GM19463 (cell line): ENCODE measurements around the gene FUZ.

Experiments used
- ATAC-seq: cut with Tn5 transposase; IDR thresholded peaks from one replicate; pipeline ENCODE4 v1.9.1; 2021; ENCODE audit warnings: mild to moderate bottlenecking, moderate library complexity; ENCODE audit not compliant: unreplicated experiment

The FUZ gene

GRCh38 chr19:49807904-49808675 is 5.0 kb downstream of the FUZ start:
- no peak for ATAC-seq

- no peak for ATAC-seq
Measured at GRCh38 chr19:49807058-49807903, 5.8 kb downstream of the FUZ start.

- ATAC-seq, result no peak
Measured at GRCh38 chr19:49806620-49806959, 6.5 kb downstream of the FUZ start.

DNA sequence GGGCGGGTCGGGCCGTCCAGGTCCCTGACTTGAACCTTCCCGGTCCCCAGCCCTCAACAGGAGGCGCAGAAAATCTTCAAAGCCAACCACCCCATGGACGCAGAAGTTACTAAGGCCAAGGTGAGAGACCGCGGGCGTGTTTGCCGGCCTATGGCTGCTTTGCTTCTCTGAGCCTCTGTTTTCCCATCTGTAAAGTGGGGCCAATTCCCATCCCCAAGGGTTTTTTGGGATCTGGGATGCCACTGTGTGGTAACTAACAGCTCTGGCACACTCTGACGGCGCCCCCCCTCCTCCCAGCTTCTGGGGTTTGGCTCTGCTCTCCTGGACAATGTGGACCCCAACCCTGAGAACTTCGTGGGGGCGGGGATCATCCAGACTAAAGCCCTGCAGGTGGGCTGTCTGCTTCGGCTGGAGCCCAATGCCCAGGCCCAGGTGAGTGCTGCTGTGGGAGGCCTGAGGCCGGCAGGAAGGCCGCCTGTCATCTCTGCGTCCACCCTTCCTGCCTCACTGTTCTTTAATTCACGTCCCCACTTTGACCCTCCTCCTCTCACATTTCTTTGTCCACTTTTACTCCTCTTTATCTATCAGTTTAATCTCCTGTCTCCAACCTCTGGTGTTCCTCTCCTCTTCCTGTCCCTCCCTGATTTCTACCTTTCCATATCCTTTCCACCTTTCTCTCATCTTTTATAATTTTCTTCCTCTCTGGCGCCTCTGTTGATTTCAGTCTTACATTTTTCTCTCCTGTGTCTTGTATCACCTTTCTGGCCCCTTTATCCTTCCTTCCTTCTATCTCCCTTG is 7.1 kb downstream of the FUZ start:
- no peak for ATAC-seq

GRCh38 chr19:49803529-49803856 is 9.6 kb downstream of the FUZ start:
- ATAC-seq, result no peak

DNA sequence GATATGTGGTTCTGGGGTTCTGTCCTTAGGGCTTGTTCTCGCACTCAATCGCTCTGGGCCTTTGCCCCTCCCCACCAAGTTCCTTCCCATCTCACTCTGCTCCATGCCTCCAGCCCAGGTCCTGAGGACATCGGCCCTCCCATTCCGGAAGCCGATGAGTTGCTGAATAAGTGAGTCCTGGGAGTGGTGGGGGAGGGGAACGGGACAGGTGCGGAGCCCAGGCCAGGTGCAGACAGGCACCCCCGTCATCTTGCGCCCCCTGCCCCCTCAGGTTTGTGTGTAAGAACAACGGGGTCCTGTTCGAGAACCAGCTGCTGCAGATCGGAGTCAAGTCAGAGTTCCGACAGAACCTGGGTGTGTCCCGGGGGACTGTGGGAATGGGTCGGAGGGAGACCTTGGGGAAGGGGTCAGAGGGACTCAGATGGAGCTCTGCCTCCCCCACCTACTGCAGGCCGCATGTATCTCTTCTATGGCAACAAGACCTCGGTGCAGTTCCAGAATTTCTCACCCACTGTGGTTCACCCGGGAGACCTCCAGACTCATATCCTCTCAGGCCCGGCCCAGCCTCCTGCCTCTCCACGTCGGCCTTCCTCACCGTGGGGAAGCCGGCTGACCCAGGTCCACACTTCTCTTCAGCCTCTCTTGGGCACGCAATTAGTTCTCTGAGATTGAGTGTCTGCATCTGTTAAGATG is 10.1 kb downstream of the FUZ start:
- ATAC-seq, result no peak

DNA sequence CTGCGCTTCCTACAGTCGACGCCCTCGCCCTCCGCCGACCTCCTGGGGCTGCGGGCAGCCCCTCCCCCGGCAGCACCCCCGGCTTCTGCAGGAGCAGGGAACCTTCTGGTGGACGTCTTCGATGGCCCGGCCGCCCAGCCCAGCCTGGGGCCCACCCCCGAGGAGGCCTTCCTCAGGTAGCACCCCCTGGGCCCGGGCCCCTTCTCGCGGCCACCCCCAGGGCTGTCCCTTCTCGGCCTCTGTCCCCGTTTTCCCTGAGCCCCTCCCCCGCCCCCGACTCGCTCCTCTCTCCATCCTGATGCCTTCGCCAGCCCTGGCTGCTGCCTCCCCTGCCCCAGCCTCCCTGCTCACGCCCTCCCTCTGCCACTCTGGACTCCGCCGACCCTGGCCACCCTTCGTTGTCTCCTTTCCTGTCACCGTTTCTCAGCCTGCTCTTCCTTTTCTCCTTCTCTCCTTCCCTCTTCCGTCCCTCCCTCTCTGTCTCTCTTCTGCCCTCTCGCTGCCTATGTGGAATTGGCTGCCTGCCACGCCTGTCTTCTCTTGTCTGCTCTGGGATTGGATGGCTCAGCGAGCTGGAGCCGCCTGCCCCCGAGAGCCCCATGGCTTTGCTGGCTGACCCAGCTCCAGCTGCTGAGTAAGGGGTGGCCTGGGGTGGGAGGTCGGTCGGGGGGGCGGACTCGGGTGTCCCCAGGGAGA is 11.0 kb downstream of the FUZ start:
- ATAC-seq, result no peak

- ATAC-seq, result no peak
Measured at GRCh38 chr19:49801401-49801888, 11.6 kb downstream of the FUZ start.

DNA sequence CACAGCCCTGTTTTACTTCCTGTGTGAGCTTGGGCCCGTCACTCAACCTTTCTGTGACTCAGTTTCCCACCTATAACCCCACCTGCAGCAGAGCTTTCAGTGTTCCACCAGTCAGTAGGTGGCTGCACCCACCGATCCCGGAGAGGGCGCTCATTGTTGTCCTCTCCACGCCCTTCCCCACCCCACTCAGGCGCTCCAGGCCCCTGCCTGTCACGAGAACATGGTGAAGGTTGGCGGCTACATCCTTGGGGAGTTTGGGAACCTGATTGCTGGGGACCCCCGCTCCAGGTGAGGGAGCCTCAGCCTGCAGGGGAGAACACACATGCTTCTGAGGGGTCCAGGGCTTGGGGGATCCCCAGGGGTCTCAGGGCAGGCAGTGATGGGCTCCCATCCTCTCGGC is 12.3 kb downstream of the FUZ start:
- no peak for ATAC-seq

DNA sequence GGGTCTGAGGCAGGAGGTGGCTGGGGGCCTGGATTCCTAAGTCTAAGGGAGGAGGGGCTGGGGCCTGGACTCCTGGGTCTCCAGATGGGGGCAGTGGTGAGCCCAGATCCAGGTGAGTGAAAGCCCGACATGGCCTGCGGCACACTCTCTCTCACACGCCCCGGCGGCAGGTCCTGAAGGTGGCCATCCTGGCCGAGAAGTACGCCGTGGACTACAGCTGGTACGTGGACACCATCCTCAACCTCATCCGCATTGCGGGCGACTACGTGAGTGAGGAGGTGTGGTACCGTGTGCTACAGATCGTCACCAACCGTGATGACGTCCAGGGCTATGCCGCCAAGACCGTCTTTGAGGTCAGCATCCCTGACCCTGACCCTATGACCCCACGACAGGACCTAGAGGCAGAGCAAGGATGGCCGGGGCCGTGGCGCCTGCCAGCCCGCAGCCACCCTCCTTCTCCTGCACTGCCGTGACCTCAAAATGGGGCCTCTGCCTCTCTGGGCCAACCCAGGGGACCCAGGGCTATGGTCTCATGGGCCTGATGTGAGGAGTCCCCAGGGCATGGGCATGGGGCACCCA is 13.2 kb downstream of the FUZ start:
- ATAC-seq, result no peak

DNA sequence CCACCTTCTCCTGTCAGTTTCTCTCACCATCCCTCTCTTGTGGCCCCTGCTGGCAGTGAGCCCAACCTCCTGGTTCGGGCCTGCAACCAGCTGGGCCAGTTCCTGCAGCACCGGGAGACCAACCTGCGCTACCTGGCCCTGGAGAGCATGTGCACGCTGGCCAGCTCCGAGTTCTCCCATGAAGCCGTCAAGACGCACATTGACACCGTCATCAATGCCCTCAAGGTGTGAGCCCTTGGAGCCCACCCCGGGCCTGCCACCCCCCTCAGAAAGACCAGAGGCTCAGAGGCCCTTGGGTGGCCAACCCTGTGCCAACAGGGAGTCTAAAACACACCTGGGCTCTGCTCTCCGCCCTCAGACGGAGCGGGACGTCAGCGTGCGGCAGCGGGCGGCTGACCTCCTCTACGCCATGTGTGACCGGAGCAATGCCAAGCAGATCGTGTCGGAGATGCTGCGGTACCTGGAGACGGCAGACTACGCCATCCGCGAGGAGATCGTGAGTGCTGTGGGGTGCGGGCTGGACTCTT is 13.8 kb downstream of the FUZ start:
- no peak for ATAC-seq

GRCh38 chr19:49798574-49798973 is 14.5 kb downstream of the FUZ start:
- no peak for ATAC-seq

GRCh38 chr19:49795615-49796014 is 17.5 kb downstream of the FUZ start:
- ATAC-seq, result no peak

DNA sequence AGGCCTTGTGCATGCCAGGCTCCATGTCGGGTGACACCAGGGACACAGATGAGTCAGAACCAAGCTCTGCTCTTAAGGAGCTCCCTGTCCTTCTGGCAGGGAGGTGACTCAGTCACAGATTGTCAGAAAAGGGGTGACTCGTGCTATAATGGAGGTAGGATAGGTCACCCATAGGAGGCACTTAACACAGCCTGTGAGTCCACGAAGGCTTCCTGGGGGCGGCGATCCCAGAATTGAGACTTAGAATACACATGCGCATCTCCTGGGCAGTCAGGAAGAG is 19.6 kb downstream of the FUZ start:
- ATAC-seq, result no peak

GRCh38 chr19:49792829-49793560 is 20.1 kb downstream of the FUZ start:
- ATAC-seq, result no peak

- ATAC-seq, result no peak
Measured at GRCh38 chr19:49791776-49792445, 21.2 kb downstream of the FUZ start.

- ATAC-seq, result no peak
Measured at GRCh38 chr19:49790866-49791265, 22.2 kb downstream of the FUZ start.

GRCh38 chr19:49788857-49789256 is 24.2 kb downstream of the FUZ start:
- no peak for ATAC-seq

DNA sequence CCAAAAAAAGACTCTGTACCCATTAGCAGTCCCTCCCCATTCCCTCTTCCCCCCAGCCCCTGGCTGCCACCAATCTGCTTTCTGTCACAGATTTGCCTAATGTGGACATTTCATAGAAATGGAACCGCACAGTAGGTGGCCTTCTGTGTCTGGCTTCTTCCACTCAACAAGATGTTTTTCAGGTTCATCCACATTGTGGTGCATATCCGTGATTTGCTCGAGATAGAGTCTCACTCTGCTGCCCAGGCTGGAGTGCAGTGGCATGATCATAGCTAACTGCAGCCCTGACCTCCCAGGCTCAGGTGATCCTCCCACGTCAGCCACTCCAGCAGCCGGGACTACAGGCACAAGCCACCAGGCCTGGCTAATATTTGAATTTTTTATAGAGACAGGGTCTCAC is 25.3 kb downstream of the FUZ start:
- no peak for ATAC-seq
